ENCODE data around the gene KMO.

KMO gene

DNA sequence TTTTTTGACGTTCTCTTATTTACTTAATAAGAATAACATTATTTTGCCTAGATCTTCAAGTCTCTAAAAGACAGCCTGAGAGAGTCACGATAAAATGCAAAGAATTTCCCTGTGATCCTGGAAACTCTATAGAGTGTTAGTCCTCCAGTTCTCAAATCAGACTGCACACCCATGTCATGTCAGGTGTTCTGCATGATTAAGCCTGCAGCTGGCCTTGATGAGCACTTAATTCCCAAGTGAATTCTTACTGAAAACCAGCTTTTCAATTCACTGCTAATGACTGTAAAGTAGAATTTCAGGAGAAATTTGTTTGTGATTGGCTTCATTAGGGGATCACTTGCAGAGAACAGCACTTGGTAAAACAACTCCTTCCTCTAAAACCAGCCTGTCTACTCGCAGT, 66.1 kb downstream of the KMO start:
- DNase-seq = peak; percentile 20

DNA sequence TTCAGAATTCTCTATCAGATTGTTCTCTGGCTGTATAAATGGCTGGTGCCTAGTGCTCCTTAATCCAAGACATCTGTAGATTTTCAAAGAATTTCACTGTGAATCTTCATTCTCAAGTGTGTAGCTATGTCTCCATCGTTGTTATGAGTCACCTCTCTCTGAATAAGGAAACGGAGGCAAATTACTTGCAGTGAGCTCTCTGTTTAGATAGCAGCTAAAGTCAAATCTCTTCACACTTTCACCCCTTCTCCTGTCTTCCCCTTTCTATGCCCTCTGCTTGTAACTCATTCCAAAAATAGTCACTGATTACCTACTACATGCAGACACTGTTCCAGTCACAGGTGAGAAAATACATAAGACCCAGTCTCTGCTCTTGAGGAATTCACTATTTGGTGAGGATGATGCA, 68.3 kb downstream of the KMO start:
- DNase-seq = no peak

DNA sequence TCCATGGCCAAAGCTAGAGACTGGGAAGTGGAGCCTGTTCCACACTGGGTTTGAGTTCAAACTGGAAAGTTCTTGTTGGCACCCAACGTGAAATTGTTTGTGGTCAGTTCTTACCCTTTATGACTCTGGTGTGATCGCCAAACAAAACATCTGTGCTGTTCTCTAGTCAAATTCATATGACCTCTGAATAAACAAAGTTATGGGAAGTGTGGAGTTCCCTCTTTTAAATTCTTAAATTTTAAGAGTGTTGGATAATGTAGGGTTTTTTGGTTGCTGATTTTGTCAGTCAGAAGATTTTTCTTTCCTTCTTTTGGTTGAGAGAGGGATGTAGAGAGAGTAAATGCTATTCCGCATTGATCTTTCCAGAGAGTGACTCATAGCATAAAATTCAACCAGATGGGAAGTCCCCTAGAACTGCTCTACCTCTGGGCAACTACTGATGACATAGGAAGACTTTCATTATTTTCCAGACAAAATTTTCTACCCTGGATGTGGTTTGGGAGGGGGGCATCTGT, 71.6 kb downstream of the KMO start:
- DNase-seq = no peak

DNA sequence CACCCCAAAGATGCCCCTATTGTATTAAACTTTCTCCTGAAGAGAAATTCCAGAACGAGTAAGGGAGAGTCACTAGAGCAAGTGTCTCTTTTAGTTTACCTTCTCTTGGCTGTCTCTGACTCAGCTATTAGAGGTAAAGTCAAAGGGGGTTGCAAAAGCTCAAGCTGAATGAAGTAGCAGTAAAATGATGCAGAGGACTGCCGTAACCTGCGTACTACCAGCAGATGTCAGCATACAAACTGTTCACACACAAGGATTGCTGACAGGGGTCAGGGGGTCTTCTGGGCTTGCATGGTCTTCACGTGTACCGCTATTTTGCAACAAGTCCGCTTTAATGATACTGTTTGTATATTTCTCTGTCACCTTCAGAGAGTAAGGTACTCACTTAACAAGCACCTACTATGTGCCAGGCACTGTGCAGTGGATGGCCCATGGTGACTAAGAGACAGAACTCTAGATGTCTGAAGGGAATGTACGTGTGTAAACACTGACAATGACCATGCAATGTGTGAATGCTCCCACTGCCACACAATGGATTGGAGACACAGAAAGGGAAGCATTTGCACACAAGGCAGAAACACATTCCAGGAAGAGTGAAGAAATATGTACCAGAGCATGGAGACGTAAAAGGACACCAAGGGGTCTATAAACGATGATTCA, 73.1 kb downstream of the KMO start:
- peak; percentile 23 for DNase-seq

DNA sequence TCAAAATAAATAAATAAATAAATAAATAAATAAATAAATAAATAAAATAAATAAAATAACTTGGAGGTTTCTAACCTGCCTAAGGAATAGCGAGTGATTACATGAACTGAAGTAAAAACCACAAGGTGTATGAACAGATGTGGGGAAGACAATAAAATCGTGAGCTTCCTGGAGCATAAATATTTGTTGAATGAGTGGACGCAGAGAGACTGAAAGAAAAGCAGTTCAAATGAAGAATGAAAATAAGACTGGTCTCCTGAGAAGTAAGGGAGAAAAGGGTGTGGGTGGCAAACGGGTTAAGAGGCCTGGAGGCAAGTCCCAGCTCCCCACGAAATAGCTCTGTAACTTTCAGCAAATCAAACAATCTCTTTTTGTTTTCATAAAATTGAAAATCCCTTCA, 74.4 kb downstream of the KMO start:
- DNase-seq = no peak

DNA sequence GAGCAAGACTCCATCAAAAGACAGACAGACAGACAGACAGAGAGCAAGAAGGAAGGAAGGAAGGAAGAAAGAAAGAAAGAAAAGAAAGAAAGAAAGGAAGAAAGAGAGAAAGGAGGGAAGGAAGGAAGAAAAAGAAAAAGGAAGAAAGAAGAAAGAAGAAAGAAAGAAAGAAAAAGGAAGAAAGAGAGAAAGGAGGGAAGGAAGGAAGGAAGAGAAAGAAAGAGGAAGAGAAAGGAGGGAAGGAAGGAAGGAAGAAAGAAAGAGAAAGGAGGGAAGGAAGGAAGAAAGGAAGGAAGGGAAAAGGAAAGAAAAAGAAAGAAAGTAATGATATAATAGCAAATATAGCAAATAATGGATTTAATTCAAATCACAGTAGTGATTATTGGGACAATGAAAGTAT, 75.3 kb downstream of the KMO start:
- no peak for DNase-seq

DNA sequence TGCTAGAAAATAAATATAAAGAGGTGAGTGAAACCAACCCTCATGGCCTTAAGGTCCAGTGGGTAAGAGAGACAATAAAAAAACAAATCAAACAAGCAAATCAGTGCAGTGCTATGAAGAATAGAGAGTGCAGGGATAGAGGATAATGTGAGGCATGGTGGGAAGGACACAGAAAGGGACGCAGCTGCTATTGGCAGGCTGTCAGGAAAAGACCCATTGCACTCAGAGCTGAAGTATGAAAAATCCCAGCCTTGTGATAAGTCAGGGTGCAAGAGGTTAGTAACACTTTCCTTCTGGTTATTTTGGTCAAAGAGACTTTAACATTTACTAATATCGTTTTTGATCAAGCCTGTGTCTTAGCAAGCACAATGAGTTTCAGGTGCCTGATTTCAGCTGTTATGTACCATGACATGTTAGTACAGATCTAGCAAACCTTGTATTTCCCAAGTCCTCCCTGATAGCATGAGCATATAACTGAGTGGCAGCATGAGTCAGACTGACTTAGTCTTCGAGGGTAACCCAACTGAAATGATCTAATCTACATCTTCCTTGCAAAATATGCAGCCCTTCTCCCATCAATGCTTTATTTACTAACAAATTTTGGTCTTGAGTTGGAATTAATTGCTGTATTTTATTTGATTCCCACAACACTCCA, 76.3 kb downstream of the KMO start:
- DNase-seq = no peak

DNA sequence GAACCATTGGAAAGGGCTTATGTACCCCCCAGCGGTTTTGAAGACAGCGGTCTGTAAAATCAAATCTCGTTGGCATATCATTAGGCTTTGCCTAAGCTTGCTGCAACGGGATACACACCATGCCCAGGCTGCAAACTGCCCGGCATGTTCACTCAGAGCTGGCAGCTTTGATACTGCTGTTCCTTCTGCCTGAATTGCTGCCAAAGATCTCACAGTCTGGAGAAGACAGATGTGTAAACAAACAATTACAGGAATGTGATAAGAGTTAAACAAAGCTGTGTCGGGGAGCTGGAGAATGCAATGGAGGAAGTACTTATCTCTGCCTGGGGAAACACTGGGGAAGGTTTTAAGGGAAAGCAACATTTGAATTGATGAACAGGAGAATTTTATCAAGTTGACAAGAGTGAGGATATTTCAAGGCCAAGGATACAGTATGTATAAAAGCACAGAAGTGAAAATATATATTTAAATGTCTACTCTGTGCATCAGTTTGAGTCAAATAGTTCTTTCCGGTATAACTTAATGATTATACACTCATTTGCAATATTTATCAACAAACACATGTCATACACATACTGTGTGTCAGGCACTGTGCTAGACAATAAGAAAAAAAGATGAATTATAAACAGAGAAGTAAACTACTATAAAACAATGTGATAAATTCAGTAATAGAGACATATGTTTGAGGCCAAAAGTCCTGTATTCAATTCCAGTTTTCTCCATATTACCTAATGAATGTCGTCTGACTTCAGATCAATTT, 78.1 kb downstream of the KMO start:
- peak; percentile 92 for DNase-seq

DNA sequence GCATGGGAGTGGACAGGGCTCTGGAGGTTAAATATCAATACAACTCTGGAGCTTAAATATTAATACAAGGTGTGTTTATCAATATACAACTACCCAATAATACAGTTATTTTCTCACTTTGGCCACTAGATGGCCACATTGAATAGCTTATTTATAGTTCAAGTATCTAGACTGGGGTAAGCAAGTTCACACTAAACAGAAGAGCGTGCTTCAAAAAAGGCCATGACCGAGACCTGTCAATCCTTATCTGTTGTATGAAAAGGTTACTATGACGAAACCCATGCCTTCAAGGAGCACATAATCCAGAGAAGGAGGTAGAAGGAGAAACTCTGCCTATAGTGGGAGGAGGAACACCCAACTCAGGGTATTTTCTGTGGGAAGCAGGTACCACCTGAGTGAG, 78.9 kb downstream of the KMO start:
- peak; percentile 56 for DNase-seq

DNA sequence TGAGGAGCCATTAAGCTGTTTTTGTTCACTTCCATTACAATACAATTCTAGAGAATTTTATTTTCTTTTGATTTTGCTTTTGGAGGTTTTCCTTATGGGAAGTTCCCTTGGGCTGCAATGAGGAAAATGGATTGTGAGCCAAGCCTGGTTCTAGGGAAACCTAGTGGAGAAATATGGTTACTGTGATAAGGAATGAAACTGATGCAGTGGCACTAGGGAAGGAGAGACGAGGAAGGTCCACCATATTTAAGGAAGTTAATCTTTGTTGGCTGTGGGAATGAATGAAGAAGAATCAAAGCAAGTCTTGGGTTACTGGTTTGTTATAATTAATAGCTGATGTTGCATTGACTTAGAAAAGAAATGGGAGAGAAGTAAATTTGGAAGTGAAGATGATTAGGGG, 79.6 kb downstream of the KMO start:
- no peak for DNase-seq

DNA sequence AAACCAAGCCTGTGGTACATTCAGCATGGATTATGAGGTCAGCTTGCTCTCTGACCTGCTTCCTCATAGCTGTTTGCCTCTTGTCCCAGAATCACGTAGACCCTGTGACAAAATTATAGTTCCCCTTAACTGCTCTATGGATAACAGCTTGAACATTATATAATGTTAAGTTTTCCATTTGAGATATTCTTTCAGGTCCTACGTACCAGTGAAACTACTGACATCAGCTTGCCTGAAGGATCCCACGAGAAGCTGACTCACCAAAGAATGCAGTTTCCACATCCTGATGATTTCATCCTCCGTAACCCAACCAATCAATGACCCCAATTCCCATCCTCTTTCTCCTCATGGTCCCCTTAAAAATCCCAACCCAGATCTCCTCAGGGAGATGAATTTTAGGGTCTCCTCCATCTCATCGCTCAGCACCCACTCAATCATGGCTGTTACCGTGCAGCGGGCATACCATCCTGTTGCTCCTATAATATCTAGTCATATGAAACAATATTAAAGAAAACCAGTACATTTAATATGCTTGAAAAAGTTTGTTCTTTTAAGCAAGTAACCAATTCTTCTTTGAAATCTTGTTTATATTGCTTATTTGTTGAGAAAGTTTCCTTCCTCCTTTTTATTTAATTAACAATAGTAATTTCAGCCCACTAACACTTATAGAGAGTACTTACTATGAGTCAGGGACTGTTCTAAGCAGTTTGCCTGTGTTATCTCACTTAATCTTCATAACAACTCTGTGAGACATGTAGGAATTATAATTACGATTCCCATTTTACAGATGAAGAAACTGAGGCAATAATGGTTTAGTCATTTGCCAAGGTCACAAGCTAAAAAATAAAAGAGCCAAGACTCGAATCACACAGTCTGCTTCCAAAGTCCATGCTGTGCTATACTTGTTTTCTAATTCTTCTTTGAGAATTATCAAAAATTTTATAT, 80.6 kb downstream of the KMO start:
- no peak for DNase-seq

DNA sequence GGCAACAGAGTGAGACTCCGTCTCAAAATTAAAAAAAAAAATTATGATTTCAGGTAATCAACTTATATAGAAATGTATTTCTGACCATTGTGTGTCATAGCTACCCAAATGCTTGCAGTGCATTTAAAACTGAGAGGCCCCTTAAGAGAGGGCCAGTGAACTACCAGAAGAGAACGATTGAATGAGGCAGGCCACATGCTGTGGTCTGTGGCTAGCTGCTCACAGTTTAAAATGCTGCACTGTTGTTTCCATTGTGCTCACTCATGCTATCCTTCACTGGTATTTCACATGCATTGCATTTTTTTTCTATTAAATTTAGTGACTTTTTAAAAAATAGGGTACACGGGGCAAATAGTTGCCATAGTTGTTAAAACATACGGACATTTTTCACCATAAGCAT, 82.0 kb downstream of the KMO start:
- no peak for DNase-seq

DNA sequence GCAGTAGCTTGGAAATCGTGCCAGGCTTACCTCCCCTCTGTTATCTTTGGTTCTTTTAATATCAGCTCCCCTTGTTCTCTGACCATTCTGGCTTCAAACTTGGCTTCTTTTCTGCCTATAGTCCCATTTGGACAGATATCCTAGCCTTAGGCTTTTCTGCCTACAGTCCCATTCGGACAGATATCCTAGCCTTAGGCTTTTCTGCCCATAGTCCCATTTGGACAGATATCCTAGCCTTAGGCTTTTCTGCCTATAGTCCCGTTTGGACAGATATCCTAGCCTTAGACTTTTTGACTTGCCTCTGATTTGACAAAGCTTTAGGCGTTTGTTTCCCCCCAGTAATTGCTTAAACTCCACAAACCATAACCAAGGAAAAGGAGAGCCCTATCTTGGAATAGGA, 82.4 kb downstream of the KMO start:
- no peak for DNase-seq

DNA sequence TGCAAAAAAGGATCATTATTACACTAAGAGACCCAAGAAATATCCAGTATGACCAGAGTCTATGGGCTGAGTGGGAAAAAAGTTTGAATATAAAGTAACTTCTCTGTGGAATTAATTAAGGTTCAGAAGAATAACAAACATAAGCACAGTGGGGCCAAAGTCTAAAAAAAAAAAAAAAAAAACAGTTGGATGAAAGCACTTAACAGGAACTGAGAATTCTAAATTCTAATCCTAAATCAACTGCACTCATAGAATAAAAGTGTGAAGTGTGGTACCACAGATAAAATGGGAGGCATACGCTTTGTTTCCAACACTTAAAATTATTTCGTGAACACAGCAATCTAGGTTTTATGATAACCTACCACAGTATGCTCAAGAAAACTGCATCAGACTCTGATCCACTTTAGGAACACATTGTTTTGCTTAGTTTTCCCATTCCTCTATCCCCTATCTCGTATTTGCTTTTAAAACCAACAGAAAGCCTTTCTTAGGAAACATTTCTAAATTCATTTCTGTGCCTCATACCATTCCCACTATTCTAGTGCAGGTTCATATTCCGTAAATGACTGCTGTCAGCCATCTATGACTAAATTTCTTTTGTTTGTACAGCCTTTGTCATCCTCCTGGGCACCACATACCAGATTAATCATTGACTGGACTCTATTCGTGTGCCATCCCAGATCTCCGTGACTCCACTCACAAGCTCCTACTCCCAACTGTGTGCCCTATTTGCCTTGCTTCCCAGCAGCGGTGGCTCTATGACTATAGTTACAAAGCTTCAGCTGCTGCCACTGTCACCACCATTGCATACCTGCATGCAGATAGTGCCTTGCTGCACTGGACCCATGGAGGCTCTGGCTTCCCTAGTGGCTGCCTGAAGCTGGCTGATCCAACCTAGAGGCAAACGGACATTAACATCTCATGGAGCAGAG, 83.1 kb downstream of the KMO start:
- no peak for DNase-seq

DNA sequence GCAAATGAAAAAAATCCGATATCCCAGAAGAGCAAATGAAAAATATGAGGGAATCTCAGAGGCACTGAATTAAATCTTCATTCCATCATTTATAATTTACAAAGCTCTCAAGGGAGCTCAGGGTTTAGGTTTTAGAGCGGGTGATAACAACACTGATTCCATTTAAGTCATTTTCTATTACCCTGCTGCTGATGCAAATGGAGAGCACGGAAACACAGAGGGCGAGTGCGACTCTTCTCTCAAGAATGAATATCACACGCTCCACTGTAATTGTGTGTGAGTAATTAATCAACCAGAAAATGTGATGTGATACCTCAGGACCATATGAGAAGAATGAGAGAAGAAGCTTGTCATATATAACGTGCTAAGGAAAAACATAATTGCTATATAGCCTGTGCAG, 85.2 kb downstream of the KMO start:
- no peak for DNase-seq

DNA sequence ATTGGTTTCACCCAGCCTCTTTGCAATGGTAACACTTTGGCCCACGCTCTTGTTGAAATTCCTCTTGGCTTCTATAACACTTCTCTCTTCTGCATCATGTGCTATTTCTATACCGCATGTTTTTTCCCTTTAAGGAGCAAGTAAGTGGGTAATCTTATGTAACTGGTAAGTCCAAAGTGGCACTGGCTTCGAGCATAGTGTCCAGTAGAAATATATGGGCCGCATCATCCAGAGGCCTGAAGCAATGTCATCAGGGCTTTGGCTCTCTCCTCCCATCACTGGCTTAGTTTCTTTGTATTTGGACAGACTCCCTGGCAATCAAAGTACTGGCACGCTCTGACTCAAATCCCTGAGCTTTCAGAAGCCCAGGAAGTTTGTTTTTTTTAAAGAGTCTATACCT, 90.5 kb downstream of the KMO start:
- DNase-seq = no peak

DNA sequence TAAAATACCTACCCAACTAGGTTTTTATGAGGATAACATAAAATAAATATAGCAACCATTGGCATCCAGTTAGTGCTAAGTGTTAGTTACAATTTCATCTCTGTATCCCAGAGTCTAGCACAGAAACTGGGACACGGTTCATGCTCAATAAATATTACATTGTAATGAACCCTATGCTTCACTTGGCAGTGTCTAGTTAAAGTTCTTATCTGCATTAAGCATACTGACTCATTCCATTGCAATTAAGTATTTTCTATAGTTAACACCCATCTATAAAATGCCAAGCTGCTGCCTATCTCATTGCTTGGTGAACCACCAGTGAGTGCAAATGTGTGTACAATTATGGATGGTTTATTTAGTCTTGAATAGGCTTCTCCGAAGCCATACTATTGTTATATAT, 92.8 kb downstream of the KMO start:
- DNase-seq = no peak

DNA sequence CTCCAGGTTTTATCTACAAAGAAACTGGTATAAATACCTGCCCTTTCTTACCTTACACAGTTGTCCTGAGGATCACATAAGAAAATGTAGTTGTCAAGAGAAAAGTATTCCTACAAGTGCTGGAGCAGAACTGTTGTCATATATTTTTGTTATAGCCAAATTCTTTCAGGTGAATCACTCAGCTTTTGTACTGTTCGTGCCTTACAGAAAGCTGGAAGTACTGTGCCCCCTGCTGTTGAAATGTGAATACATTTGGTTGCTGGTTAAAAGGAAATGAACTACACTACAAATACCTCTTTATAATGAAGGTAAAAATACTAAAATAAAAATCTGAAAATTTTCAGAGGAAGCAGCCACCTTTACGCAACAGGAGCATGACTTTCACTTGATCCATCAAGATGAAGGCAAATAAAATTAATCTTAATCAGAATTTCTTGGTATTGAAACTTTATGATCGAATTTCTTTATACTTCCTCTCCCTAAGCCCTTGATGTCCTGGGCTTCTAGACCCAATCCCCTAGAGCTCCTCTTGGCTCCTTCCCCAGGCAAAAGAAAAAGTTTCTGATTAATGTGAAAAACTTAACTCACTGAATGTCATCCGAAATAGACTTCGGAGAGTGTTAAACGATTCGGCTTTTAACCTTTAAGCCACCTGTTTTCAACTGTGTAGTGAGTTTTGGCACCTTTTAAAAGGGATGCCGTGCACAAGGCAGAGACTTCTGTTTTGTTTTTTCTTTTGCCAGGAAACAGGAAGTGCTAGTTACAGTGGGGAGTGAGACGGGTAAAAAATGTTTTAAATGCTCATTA, 95.5 kb downstream of the KMO start:
- peak; percentile 5 for DNase-seq

DNA sequence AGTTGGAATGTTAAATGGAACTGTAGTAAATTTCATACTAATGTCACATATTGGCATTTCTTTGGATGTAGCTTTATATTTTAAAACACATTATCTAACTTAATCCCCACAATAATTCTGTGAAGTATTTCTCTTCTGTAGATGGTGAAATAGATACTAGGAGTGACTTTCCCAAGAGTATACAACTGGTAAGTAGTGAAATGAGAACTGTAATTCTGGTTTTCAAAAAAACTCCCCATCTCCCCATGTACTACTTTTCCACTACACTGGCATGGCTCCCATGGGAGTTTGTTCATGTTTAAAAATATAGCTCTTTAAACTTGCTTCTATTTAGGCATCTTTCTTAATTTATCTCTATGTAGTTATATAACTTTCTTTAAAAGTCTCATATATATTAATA, 97.8 kb downstream of the KMO start:
- DNase-seq = no peak

DNA sequence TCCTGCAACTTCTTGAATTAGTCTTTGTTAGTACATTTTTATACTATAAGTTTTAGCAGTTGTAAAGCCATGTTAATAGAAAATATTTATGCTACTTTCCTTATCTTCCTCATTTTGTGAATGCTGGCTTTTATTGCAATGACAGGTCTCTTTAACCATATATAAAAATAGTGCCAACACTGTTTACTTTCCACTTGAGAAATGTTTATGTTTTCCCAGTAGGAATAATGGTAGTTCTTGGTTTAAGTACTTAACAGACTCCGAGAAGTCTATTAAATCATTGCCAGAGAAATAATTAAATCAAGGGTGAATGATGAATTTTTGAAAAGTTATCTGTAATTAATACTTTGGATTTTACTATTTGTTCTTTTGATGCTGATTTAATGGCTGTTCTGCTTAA, 98.3 kb downstream of the KMO start:
- no peak for DNase-seq

DNA sequence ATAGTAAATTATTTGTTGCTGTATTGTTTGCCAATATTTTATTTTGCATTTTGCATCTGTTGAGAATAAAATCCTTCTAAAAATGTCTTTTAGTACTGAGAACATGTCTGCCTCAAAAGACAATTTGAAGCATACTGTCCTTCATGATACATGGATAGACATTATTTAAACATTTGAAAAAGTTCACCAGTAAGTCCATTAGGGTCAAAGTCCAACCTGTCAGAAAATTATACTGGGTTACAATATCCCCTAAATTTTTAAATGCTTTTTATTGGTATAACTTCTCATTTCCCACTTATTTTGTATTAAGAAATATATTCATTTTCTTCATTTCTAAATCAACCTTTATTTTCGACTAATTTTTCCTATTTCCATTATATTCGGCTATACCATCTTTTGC, 98.7 kb downstream of the KMO start:
- no peak for DNase-seq

Measured in NCI-H2171 treated with DMSO at 0.1 percent for 48 hours (cell line).